Kidney capillary endothelial cell (primary cell): ENCODE data around the gene CAST.

ENCODE experiments used
- DNase-seq: peaks from one replicate; pipeline ENCODE4 v3.0.0-alpha.2; 2018; ENCODE audit warnings: low spot score

Gene CAST

GRCh38 chr5:96821260-96821916 is 159.2 kb downstream of the CAST start:
- peak; percentile 42 for DNase-seq

GRCh38 chr5:96822686-96823459 is 160.7 kb downstream of the CAST start:
- DNase-seq, result no peak

- peak; percentile 33 for DNase-seq
Measured at GRCh38 chr5:96823900-96824380, 161.8 kb downstream of the CAST start.
